ENCODE data around the gene GDPD4. TPM values are rescaled to one million over a fixed set of nuclear protein-coding genes. Genes with fewer than 3 reads are reported as not detected.

The GDPD4 gene
- total and polyA plus RNA-seq, 2 donors, result not detected

GRCh38 chr11:77213029-77213579, 88.4 kb downstream of the GDPD4 start:
- no peaks in the 10 kb centered on the region for H3K4me1 ChIP-seq (ENCODE audit: insufficient read depth)
- DNase-seq (ENCODE audit: extremely low spot score), result no peak
- no peaks in the 10 kb centered on the region for H3K36me3 ChIP-seq (ENCODE audit: insufficient read depth)
- 91% methylated on average over 13 of the region's 13 CpGs for WGBS
- H3K27ac ChIP-seq (ENCODE audit: low read depth), result no peak overlapping the region
- H3K4me3 ChIP-seq (ENCODE audit: low read depth, low read length), result no peak overlapping the region

GRCh38 chr11:77212314-77213007, 89.0 kb downstream of the GDPD4 start:
- no peak overlapping the region for H3K27ac ChIP-seq (ENCODE audit: low read depth)
- no peak overlapping the region for H3K4me3 ChIP-seq (ENCODE audit: low read depth, low read length)
- H3K4me1 ChIP-seq (ENCODE audit: insufficient read depth), result no peaks in the 10 kb centered on the region
- WGBS, result 93% methylated on average over 8 of the region's 8 CpGs
- no peaks in the 10 kb centered on the region for H3K36me3 ChIP-seq (ENCODE audit: insufficient read depth)
- no peak for DNase-seq (ENCODE audit: extremely low spot score)

GRCh38 chr11:77211594-77212251, 89.8 kb downstream of the GDPD4 start:
- Histone ChIP-seq H3K4me1 (ENCODE audit: insufficient read depth) (no peaks in the 10 kb centered on the region), H3K36me3 (ENCODE audit: insufficient read depth) (no peaks in the 10 kb centered on the region), H3K4me3 (ENCODE audit: low read depth, low read length) (no peak overlapping the region), H3K27ac (ENCODE audit: low read depth) (no peak overlapping the region)
- DNase-seq (ENCODE audit: extremely low spot score), result no peak
- WGBS, result 91% methylated on average over 11 of the region's 11 CpGs

GRCh38 chr11:77211040-77211451, 90.4 kb downstream of the GDPD4 start:
- WGBS, result 94% methylated on average over 14 of the region's 14 CpGs
- no peak overlapping the region for H3K4me3 ChIP-seq (ENCODE audit: low read depth, low read length)
- no peak for DNase-seq (ENCODE audit: extremely low spot score)
- H3K36me3 ChIP-seq (ENCODE audit: insufficient read depth), result no peaks in the 10 kb centered on the region
- H3K27ac ChIP-seq (ENCODE audit: low read depth), result no peak overlapping the region
- no peaks in the 10 kb centered on the region for H3K4me1 ChIP-seq (ENCODE audit: insufficient read depth)

GRCh38 chr11:77209663-77210062, 91.8 kb downstream of the GDPD4 start:
- no peaks in the 10 kb centered on the region for H3K36me3 ChIP-seq (ENCODE audit: insufficient read depth)
- no peaks in the 10 kb centered on the region for H3K4me1 ChIP-seq (ENCODE audit: insufficient read depth)
- 88% methylated on average over 4 of the region's 4 CpGs for WGBS
- H3K4me3 ChIP-seq (ENCODE audit: low read depth, low read length), result no peak overlapping the region
- no peak for DNase-seq (ENCODE audit: extremely low spot score)
- no peak overlapping the region for H3K27ac ChIP-seq (ENCODE audit: low read depth)

GRCh38 chr11:77208535-77208934, 93.0 kb downstream of the GDPD4 start:
- Histone ChIP-seq H3K4me3 (ENCODE audit: low read depth, low read length) (no peak overlapping the region), H3K4me1 (ENCODE audit: insufficient read depth) (no peaks in the 10 kb centered on the region), H3K27ac (ENCODE audit: low read depth) (no peak overlapping the region), H3K36me3 (ENCODE audit: insufficient read depth) (no peaks in the 10 kb centered on the region)
- 97% methylated on average over 11 of the region's 11 CpGs for WGBS
- DNase-seq (ENCODE audit: extremely low spot score), result no peak

- H3K4me1 ChIP-seq (ENCODE audit: insufficient read depth), result no peaks in the 10 kb centered on the region
- WGBS, result 77% methylated on average over 10 of the region's 10 CpGs
- H3K36me3 ChIP-seq (ENCODE audit: insufficient read depth), result no peaks in the 10 kb centered on the region
- no peak overlapping the region for H3K27ac ChIP-seq (ENCODE audit: low read depth)
- no peak for DNase-seq (ENCODE audit: extremely low spot score)
- H3K4me3 ChIP-seq (ENCODE audit: low read depth, low read length), result no peak overlapping the region
Observed at GRCh38 chr11:77207618-77208313, 93.7 kb downstream of the GDPD4 start.

GRCh38 chr11:77207019-77207485, 94.4 kb downstream of the GDPD4 start:
- Histone ChIP-seq H3K4me1 (ENCODE audit: insufficient read depth) (no peaks in the 10 kb centered on the region), H3K36me3 (ENCODE audit: insufficient read depth) (no peaks in the 10 kb centered on the region), H3K27ac (ENCODE audit: low read depth) (no peak overlapping the region), H3K4me3 (ENCODE audit: low read depth, low read length) (no peak overlapping the region)
- WGBS, result 86% methylated on average over 10 of the region's 10 CpGs
- no peak for DNase-seq (ENCODE audit: extremely low spot score)

GRCh38 chr11:77206264-77207018, 95.0 kb downstream of the GDPD4 start:
- Histone ChIP-seq H3K36me3 (ENCODE audit: insufficient read depth) (no peaks in the 10 kb centered on the region), H3K27ac (ENCODE audit: low read depth) (no peak overlapping the region), H3K4me1 (ENCODE audit: insufficient read depth) (no peaks in the 10 kb centered on the region), H3K4me3 (ENCODE audit: low read depth, low read length) (no peak overlapping the region)
- WGBS, result 79% methylated on average over 13 of the region's 13 CpGs
- DNase-seq (ENCODE audit: extremely low spot score), result no peak

GRCh38 chr11:77205467-77206263, 95.8 kb downstream of the GDPD4 start:
- DNase-seq (ENCODE audit: extremely low spot score), result no peak
- Histone ChIP-seq H3K36me3 (ENCODE audit: insufficient read depth) (no peaks in the 10 kb centered on the region), H3K27ac (ENCODE audit: low read depth) (no peak overlapping the region), H3K4me3 (ENCODE audit: low read depth, low read length) (no peak overlapping the region), H3K4me1 (ENCODE audit: insufficient read depth) (no peaks in the 10 kb centered on the region)
- WGBS, result 81% methylated on average over 30 of the region's 30 CpGs

- H3K36me3 ChIP-seq (ENCODE audit: insufficient read depth), result no peaks in the 10 kb centered on the region
- no peak overlapping the region for H3K4me3 ChIP-seq (ENCODE audit: low read depth, low read length)
- no peak for DNase-seq (ENCODE audit: extremely low spot score)
- no peaks in the 10 kb centered on the region for H3K4me1 ChIP-seq (ENCODE audit: insufficient read depth)
- no peak overlapping the region for H3K27ac ChIP-seq (ENCODE audit: low read depth)
- 81% methylated on average over 12 of the region's 12 CpGs for WGBS
Observed at GRCh38 chr11:77204754-77205466, 96.6 kb downstream of the GDPD4 start.

Measured in urinary bladder (tissue), 4 donors.